GM21825 (cell line): ENCODE data around the gene POFUT2.

Experiments used
- ATAC-seq: cut with Tn5 transposase; IDR thresholded peaks from one replicate; pipeline ENCODE4 v1.9.1; 2021; ENCODE audit warnings: mild to moderate bottlenecking, moderate library complexity; ENCODE audit not compliant: unreplicated experiment

Gene POFUT2

DNA sequence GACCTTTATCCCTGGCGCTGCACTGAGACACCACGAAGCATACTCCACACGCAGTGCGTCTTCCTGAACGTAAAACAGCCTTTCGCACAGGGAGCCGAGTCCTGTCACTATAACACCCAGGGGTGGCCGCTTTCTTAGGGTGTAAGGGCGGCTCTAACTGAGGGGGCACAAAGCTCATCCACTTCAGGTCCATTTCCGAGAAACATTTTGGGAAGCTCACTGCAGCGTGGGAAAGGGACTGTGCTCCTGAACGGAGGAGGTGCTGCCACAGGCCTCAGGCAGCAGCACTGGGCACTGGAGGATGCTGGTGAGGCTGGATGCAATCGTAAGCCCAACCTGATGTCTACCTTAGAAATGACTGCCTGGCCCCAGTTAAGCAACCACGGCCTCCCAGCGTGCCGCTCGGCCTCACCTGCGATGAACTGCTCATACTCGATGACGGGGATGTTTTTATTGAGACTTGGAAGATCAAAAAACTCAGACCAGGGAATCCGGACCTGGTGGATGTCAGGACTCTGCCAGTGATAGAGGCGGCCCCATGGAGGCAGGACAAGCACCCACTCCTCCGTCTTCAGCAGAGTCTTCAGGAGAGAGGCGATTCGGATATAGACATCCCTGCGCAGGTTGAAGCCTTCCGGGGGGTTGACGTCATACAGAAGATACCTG is 2.3 kb downstream of the POFUT2 start:
- no peak for ATAC-seq

DNA sequence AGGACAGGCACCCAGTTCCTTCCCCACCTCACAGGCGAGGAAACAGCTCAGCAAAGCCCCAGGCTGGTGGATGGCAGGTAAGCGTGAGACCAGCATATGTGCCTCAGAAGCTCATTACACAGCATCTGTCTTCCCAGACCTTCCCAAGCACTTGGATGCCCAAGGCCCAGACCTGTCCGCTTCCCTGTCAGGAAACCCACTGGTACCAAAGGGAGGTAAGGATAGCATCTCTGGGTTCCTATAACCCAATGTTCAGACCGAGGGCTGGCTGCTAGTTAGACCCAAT is 3.3 kb downstream of the POFUT2 start:
- no peak for ATAC-seq

DNA sequence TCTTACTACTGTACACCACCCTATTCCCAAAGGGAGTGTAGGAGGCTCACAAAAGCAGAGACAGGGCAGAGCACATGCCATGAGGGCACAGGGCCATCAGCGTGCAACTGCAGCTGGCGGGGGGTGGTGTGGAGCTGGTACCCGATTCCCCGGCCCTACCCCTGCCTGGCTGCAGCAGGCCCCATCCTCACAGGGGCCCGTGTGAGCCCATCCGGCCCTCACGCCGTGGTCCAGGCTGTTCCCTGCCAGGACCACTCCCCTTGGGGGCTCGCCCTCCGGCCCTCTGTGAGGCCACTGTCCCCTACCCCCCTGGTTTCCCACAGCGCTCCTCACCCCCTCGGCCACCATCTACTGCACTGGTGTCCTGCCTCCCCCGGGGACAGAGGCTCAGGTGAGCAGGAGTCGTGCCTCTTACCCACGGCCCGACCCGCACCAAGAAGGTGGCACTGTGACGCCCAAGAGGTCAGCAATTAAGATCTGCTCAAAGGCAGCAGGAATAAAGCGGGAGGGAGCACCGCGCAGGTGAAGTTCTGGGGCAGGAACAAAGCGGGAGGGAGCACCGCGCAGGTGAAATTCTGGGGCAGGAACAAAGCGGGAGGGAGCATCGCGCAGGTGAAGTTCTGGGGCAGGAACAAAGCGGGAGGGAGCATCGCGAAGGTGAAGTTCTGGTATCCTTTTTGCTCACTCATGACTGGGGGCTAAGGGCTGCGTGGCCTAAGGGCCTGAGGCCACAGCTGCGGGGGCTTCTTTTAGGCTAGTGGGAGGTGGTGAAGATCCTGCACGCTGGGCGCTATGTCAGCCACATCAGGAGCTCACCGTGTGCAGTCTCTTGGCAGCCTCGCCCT is 3.9 kb downstream of the POFUT2 start:
- ATAC-seq: no peak

DNA sequence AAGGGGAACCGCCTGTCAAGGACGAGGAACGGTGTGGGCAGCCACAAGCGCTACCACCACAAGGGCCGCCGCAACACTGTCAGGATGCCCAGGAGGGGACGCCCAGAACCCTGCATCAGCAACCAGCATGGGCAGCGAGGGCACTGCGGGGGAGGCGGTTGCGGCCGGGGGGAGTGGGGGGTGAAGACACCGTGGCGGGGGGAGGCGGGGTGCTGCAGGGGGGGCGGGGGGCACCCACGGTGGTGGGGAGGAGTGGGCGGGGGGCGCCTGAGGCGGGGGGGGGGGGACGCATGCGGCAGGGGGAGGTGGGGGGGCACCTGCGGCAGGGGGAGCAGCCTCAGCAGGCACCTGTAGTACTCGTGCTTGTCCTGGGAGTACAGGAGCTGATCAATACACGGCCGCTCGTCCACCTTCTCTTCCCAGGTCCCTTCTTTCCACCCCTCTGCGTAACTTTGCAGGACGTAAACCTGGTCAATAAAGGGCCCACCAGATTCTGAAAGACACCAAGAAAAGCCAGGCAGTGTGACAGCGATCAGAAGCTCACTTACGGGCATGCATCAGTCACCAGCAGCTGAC is 4.6 kb downstream of the POFUT2 start:
- ATAC-seq: no peak

DNA sequence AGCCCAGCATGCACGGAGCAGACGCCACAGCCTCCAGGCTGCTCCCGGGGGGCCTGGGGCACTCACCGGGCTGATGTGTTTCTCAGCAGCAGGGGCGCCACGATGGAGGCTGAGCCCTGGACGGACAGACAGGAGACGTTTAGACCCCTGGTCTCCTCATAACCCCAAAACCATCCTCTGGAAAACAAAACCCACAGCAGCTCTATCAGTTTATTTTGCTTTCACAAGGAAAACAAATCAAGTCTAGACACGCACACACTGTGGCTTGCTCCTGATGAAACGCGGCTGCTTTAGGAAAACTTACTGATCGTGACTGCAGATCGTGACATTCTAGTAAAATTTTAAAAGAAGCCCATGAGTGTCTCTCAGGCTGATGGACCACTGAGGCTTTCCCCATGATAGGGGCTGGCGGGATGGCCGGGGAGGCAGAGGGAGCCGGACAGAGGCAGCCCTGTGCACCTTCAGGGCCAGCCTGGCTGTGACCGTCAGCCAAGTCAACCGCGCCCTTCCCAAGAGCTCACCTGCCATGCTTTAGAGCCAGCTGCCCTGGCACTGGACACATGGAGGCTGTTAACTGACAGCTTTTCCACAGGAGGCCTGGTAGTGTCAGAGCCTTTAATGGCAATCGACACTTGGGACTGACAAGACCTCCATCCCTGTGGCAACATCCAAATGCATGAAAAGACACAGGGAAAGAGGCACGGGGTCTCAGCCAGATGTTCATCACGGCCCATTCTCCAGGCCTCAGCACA is 5.2 kb downstream of the POFUT2 start:
- no peak for ATAC-seq

DNA sequence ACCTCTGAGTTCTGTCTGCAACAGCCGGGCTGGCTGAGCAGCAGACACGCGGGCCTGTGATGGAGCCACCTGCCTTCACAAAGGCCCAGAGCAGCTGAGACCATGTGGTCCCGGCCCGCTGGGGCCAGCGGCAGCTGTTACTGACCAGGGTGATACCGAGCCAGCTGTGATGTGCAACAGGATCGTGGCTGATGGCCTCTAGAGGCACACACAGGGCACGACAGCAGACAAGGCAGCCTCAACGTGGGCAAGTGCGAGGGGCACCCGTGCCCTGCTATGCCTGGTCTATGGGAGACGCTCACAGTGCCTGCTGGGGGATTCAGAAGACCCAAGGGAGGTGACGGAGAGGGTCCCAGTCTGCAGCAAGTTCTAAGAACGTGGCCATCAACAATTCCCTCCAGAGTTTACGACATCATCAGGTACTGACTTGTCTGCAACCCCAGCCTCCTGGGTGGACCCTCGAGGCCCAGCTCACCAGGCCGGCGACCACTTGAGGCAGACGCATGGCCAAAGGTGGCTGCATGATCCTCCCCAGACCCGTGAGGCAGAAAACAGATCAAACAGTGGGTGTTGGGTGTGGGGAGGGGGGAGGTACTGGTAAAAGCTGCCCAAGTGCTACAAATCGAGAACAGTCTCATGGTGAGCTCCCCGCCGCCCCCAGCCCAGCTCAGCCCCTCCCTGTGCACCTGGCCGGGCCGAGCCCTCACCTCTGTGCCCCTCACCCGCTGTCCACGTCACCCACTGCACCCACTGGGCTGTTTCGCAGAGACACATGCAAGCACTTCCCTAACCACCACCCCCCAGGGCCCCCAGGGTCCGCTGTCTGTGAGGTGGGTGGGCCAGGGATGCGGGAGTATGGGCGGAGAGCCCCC is 6.0 kb downstream of the POFUT2 start:
- ATAC-seq: no peak

DNA sequence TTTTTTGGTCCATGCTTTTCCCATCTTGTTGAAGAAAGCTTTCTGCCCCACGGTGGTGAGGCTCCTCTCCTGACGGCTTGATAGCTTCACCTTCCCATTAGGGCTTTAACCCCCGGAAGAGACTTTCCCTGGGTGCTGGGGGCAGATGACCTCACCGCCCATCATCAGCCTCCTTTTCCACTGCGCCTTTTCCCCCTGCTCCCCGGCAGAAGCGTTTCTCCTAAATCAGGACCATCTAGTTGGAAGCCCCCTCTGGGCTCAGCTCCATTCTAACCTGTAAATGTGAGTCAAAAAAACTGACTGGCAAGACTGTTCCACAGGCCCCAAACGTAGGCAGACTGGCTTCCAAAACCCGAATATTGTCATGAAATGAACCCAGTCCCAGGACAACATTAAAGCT is 6.7 kb downstream of the POFUT2 start:
- no peak for ATAC-seq

DNA sequence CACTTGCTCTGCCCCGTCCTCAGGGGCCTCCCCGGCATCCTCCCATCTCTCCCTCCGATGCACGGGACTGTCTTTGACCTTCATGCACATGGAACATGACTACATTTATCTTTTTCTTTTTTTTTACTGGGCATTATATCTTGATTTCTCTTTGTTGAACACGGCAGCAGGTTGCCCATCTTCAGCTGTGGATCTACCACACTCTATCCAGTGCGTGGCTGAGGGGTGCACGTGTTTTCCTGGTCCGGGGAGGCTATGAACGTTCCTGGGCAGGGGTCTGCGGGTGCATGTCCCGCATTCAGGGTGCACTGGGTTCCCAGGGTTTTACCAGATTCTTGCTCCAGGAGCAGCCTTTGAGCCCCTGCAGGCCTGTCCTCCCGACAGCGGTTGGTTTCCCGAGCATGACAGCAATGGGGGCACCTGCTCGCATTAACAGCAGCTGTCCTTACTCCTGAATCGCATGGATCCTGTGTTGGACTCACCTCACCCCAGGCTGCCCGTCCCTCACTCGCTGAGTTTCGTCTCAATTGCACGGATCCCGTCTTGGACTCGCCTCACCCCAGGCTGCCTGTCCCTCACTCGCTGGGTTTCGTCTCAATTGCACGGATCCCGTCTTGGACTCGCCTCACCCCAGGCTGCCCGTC is 7.4 kb downstream of the POFUT2 start:
- ATAC-seq: no peak

DNA sequence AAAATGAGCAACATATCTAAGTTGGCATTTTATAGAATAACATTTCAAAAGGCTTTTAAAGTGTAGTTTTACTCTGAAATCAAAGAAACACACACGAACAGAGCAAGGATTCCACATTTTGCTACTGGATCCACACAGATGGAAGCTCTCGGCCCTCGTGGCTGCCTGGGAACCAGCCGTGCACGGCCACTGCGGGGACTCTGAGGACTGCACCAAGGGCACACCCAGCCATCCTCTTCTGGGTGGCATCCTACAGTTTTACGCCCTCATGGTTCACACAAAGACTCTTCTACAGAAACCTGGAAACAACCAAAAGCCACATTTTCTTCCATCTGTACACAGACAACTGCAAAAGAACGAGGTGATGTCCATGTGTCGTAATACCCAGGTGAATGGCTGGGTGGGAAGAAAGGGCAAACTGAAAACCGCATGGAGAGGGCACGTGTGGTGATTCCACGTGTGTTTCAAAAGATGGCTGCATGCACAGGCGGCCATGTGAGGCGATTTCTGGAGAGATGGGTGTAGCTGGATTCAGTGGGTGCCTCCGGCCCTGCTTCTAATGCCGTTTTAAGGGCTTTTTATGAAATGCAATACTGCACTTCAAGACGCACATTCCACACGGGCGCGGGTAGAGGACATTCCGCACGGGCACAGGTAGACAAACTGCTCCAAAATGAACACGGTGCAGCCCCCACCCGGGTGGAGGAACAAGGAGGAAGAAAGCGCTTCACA is 8.1 kb downstream of the POFUT2 start:
- ATAC-seq: no peak

DNA sequence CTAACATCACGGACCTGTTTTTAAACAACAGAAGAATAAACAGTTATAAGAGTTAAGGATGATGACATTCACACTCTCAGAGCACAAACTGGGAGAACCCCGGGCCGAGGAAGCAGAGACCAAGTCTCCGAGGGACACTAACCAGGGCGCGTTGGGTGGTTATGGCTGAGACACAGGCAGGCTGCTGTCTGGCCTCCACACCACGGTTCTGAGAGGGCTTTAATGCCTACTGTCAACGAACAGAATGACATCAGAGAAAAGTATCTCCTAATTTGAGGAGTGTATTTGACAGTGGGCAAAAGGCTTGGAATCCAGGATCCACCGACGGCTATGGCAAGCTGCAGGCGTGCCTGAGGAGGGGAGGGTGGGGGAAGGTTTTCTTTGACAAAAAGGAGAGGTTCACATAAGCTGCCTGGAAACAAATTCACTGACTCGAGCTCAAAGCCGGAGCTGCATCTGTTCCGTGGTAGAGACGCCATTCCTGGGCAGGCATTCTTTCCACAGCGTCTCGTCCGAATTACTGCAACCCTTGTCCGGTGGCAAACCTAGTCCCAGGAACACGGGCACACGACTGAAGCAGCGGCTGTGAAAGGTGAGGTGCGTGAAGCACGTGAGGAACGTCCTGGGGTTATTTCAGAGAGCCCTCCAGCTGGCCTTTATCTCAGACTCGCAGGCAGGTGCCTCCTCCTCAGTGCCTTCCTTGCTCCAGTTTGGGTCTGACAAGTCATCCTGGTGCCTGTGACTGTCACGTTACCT is 9.4 kb downstream of the POFUT2 start:
- ATAC-seq: no peak

DNA sequence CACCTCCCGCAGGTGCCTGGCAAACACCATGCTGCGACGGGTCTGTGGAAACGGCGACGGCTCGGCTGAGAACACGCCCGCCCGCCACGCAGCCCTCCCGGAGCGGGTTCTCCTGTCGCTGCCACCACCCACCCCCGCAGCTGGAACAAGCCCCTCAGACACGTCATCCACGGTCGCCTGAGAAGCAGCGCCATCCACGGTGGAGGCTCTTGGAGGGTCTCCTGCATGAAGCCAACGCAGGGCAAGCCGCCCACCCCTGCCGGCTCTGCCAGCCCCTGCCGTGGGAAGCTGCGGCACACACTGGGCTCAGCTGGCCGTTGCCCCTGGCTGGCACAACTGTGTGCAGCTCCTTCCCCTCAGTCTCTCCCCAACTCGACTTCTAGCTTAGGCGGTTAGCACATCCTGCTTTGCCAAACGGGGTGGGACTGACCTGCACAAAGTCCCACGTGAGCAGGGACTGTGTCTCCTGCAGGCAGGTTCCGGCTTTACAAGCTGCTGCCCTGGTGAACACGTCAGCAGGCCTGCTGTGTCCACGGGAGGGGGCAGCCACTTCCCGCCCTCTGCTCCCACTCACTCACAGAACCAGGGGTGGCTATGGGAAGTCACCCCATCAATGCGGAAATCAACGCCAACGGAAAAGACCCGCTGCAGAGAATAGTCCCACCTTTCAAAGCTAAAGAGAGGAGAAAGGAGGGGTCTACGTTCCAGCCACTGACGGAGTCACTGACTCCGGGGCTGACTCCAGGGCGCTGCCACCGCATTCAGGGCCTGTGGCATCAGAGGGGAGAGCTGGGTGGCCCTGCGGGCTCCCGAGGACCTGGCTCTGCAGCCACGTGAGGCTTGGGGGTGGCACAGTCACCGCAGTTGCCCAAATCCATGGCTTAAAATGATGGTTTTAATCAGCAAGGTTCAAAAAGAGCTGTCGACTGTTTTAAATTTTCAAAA is 10.3 kb downstream of the POFUT2 start:
- ATAC-seq: no peak

DNA sequence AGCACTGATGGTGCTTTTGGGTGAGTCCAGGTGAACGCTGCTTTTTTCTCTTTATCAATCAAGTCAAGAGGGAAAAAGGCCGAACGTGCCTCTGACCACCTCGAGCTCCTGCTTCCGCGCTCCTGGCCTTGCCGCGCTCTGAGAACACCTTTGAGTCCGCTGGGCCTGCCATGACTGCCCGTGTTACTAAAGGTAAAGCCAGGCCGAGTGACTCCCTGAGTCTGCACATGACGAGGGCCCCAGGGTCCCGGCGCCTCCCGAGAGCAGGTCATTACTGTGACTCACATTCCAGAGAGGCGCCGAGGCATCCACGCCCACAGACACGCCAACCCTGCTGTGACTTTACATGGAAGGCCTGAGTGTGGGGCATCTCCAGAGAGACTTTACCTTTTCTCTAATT is 11.1 kb downstream of the POFUT2 start:
- ATAC-seq: no peak

DNA sequence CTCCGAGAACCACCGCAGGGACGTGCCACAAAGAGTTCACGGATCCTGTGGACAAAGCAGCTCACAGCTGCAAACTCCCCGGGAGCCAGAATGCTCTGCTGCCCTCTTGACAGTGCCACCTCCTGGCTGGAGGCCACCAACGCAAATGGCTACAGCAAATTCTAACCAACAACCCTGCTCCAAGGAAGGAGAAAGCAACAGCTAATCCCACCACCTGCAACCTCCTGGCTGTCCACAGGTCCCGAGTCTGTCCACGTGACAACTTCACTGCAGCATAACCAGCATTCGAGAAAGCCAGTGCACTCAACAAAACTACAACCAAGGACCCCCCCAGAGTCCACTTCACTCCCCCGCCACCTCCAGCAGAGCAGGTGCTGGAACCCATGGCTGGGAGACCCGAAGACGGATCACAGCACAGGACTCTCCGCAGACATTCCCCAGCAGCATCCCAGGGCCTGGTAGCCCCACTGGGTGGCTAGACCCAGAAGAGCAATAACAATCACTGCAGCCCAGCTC is 17.3 kb downstream of the POFUT2 start:
- no peak for ATAC-seq

DNA sequence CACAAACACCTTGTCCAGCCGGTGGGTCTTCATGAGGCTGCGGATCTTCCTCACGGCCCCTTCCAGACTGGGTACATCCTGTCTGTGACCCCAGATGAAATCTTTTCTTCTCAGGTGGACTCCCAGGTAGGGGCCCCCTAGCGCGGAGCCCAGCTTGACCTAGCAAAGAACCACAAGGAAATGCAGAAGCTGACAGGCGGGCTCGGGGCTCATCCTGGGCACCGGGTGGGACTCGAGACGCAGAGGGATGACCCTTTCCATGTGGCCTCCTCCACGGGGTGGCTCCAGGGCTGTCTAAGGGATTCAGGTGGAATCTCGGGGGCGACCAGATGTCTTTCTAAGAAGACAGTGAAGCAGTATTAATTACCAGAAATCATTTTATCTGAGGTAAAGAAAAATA is 17.8 kb downstream of the POFUT2 start:
- ATAC-seq: no peak

DNA sequence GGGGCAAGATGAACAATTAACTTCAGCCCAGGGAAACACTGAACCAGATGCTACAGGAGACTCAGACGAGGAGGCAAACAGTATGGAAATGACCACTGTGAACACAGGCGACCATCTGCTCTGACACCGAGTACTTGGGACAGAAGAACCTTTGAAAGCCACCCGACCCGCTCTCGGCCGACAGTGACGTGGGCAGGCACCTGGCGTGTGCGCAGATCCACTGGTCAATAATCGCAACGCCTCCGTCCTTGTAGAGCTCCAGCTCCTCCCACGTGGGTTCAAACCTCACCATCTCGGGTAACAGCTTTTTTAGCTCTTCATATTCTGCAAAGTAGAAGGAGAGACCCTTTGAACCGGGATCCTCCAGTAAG is 20.3 kb downstream of the POFUT2 start:
- ATAC-seq: no peak

DNA sequence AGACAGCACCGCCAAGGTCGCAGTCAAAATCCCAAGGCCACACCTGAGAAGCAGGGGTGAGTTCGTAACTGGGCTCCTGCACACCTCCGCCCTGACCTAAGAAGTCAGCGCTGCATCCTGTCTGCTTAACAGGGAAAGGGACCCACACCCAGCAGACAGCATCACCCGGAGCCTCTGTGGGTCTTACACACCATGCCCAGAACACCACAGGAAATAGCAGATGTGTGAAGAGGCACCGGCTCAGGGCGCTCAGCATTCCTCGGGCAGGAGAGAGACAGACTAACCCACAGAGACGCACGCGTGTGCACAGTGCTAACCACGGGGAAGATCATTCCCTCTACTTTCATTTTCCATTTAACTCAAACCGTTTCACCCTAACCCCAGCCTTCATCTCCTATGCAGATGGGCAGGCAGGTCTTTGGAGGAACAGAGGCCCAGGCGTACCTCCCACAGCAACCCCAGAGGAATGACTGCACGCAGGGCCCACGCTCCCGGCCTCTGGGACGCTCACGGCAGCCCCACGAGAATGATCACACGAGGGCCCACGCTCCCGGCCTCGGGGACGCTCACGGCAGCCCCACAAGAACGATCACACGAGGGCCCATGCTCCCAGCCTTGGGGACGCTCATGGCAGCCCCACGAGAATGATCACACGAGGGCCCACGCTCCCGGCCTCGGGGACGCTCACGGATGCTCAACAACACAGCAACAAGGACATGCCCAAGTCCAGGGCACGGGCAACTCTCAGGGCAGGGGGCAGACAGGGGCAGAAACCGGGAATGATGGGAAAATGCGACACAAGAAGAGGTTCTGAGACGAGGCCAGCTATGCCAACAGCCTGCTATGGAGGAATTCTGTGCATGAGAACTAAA is 20.9 kb downstream of the POFUT2 start:
- ATAC-seq: no peak
